Medulla oblongata (tissue), 1 donor: Measurements from ENCODE around the gene MGLL.

Experiments
- DNase-seq: peaks from one replicate; pipeline ENCODE4 v3.0.0-alpha.2; 2015; ENCODE audit errors: extremely low spot score

Gene MGLL

DNA sequence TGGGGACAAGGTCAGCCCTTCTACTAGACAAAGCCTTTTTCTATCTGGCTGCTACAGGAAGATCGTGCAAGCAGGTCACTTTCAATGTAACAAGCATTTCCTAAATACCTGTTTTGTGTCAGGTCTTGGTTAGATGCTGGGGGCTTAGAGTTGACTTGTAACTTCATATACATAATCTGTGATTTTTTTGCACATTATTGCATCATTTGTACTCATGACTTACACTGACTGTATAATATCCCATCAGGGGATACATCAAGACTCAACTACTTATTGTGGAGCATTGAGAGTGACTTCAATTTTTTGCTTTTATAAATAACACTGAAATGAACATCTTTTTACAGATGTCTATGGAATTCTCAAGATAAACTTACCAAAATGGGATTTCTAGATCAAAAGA lies 80.6 kb downstream of the MGLL start:
- no peak for DNase-seq

DNA sequence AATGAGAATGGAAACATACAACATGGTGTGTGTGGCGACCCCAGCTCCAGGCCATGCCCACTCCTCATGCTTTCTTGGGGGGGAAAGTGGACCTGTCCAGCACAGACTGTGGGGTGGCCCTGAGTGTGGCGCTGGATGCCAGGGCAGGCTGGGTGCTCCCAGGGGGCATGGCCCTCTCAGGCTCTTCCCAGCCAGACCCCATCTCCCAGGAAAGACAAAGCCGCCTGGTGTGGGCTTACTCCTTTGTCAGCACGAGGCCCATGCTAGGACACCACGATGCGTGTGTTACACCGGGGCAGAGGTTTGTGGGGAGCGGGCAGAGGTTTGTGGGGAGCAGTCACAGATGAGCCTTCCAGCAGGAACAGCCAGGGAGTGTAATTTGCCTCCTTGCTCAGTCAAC lies 81.1 kb downstream of the MGLL start:
- DNase-seq = no peak

DNA sequence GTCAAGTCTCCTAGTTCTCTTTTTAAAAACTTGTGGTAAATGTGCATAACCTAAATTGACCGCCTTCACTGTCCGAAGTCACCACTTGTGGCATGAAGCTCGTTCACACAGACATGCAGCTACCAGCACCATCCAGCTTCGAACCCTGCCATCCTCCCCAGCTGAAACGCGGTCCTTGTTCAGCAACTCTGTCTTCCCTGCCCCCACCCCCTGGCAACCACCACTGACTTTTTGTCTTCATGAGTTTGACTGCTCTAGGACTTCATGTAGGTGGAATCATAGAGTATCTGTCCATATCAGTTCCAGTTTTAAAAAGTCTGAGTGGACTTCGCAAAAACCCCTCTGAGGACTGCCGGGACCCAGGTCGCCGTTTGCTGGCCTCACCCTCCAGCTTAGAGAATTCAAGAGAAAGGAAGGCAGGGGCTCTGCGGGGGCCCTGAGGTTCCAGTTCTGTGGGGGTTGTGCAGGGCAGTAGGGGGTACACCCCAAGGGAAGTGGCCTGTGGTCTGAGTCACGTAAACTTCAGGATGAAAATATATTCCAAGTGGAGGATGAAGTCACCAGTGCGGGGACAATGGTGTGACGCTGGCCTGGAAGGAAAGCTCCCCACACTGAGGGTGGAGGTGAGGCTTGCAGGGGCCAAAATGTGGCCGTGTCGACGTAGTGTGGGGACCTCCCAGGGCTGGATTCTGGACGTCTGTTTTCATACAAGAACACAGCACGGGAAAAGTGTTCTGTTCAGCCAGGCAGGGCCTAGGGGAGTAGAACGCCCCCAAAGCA lies 82.0 kb downstream of the MGLL start:
- DNase-seq = no peak

DNA sequence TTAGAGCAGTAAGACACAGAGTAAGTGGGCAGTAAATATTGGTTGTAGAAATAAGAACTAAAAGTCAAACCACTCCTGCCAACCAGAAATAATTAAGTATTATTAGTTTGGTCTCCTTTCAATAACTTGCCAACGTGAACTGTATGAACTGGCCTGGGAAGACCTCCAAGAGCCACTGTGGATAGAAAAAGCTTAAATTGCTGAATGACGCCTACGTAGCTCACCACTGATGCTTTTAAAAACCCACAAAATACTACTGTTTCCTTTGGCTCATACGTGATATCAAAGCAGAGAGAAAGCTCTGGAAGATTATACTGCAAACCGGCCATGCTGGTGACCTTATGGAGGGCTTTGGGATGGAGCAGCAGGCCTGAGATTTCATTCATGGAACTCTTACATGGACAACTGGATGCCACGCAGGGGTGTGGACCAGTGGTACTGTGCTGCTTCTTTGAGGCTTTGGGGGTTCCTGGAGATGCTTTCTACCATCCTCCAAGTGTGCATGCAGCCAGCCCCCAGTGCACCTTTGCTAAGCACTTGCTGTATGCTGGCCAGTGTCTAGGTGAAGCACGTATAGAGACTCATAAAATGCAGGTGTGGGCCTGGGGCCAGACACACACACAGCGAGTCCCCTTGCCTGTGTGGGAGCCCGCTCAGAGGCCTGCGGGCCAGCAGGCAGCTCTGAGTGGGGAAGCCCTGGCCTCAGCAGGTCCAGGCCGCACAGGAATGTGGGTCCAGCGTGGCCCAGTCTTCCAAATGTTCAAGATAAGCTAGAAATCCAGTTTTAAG lies 82.8 kb downstream of the MGLL start:
- no peak for DNase-seq

DNA sequence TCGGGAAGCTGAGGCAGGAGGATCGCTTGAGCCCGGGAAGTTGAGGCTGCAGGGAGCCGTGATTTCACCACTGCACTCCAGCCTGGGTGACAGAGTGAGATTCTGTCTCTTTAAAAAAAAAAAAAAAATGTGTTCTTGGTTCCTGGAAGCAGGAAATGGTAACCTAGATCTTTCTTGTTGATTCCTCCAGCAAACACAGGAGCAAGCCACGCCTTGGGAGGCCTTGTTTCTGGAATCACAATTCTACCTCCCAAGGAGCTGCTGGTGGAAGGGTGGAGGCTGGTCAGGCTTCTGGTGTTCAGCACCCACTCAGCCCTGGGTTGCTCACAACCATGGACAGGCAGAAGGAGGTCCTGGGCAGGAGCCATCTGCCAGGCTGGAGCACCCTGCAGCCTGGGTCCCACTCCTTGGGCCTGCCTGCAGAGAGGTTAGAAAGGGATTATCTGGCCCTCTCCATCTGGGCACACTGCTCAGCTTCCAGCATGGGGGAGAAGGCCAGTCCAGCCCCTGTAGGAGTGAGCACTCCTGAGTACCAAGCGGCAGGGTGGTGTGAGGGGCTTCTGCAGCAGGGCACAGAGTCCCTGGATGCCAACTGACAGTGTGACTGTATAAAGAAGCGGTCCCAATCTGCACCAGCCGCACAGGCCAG lies 84.0 kb downstream of the MGLL start:
- no peak for DNase-seq

DNA sequence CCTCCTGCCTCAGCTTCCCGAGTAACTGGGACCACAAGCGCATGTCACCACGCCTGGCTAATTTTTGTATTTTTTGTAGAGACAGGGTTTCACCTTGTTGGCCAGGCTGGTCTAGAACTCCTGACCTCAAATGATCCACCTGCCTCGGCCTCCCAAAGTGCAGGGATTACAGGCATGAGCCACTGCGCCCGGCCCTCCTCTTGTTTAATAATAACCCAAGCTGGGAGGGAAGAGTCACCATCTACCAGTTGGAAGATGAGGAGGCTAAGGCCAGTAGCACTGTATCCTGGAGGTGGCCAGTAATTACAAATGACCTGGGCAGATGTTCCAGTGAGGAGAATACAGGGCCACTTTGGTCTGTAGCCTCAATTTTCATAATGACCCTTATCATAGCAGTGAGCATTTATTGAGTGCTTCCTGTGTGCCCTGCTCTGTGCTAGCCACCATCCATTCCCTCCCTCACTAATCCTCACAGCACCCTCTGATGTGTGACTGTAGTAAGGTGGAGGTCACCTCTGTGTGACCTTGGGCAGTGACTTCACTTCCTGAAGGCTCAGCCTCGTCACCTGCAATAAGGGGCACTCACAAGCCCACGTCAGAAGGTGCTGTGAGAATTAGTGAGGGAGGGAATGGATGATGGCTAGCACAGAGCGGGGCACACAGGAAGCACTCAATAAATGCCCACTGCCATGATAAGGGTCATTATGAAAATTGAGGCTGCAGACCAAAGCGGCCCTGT lies 85.3 kb downstream of the MGLL start:
- no peak for DNase-seq

DNA sequence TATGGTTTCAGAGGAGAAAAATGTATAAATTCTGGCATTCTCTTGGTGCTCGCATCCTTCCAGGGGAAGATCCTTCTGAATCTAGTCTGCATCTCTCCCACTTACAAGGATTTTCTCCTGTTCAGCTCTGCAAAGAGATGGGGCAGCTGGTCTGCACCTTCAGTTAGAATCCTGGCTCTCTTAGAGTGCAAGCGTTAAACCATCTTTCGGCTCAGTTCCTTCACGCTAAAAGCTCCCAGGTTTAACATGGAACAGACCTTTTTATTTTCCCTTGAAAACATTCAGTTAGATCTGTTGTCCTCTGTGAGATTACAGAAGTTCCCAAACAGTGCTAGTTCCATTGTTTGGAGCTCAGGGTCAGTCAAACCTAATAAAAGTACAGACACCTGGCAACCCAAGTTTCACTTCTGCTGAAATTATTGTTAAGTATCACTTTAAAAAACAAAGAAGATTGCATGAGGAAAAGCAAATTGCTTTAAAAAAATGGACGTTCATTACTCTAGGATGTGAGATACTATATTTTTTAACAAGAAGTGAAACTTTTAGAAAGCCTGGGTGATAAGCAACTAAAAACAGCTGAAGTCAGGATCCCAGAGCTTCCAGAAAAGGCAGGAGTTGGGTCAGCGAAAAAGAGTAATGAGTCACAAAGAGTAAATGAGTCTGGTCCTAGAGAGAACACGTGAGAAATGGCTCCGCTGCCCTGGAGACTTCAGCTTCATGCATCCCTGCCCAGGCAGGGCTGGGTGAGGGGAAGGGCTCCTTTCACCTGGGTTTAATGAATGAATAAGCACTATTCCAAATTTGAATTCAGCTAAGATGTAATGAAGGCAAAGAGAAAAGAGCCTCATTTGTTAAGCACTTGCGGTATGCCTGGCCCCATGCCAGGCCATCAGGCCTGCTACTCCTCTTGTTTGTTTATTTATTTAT lies 86.3 kb downstream of the MGLL start:
- DNase-seq = peak; percentile 82

DNA sequence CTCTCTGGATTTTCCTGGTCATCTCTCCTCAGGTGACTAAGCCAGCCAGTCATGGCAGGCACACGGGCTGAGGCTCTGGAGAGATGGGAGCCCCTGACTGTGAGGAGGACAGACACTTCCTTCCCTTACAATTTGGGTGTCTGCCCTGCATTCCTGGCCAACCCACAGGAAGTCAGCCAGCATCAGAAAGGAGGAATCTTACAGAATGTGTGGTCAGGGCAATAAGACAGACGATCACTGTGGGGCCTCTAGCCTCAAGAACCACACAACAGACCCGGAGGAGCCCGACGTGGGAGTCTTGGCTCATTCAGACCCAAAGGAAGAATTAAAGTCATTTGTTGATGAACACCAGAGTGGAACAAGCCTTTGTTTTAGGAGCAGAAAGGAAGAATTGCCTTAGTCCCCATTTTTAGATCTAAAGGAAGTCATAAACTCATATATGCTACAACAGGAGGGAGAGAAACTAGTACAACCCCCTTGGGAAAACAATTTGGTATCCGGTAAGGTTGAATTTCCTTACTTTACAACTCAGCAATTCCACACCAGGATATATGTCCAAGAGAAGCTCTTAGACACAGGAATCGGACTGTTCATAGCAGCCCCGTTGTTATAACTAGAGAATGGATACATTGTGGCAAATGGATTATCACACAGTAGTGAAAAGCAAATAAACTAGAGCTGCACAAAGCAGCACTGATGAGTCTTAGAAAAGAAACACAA lies 87.4 kb downstream of the MGLL start:
- DNase-seq = peak; percentile 81

DNA sequence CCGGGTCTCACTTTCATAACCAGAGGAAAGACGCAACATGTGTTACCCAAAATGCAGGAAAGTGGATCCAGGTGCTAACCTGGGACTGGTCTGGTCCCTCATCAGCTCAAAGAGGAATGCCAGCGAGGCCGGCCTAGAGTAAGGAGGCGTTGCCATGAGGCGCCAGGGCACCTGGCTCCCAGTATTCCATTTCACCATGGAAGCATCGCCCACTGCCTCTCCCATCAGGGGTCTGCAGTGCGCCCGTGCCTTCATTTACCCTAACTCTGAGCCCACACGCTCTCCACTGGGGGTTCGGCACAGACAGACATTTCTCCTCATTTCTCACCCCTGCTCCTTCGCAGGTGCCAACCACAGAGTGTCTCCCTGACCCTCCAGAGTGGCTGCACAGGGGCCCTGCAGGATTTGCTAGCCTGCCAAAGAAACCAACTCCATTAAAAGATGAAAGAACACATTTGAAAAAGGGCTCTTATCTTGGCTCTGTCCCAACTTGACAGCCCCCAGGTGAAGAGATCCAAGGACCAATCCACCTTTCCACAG lies 88.1 kb downstream of the MGLL start:
- no peak for DNase-seq

DNA sequence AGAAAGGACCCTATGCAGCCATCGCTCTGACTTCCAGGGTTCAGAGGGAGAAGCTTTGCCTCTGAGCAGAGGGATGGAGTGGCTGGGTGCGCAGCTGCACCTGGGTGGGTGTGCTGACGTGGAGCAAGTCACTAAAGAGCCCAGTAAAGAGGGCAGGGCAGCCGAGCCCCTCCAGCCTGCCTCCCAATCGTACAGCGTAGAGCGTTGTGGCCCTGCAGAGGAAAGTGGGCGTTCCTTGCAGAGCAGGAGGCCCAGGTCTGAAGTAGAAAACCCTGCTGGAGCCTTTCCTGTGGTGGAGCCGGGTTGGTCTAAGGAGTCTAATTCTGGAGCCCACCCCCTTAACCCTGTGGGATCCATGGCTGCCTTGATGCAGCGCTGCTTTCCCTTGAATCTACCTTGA lies 88.5 kb downstream of the MGLL start:
- no peak for DNase-seq

DNA sequence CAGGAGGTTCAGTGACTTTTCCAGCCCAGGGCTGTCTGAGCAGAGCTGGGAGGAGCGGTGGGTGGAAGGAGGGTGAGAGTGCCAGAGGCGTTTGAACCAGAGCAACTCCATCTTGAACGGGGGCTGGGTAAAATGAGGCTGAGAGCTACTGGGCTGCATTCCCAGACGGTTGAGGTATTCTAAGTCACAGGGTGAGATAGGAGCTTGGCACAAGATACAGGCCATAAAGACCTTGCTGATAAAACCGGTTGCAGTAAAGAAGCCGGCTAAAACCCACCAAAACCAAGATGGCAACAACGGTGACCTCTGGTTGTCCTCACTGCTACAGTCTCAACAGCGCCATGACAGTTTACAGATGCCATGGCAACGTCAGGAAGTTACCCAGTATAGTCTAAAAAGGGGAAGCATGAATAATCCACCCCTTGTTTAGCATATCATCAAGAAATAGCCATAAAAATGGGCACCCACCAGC lies 89.4 kb downstream of the MGLL start:
- DNase-seq = no peak

DNA sequence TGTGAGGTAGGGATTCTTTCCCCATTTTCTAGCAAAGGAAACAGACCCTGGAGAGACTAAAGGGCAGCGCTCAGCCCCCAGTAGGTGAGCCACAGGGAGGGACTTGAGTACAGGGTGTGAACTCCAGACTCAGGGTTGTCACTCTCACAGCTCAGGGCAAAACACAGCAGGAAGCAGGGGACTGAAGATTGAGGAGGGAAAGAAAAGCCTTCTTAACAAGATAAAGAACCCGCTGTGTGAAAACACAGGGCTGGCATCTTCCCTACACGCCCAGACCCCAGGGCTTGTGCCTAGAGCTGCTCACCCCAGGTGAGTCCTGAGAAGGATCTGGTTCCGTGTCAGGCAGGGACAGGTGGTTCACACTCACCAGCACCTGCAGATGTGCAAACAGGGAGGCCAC lies 90.0 kb downstream of the MGLL start:
- no peak for DNase-seq

DNA sequence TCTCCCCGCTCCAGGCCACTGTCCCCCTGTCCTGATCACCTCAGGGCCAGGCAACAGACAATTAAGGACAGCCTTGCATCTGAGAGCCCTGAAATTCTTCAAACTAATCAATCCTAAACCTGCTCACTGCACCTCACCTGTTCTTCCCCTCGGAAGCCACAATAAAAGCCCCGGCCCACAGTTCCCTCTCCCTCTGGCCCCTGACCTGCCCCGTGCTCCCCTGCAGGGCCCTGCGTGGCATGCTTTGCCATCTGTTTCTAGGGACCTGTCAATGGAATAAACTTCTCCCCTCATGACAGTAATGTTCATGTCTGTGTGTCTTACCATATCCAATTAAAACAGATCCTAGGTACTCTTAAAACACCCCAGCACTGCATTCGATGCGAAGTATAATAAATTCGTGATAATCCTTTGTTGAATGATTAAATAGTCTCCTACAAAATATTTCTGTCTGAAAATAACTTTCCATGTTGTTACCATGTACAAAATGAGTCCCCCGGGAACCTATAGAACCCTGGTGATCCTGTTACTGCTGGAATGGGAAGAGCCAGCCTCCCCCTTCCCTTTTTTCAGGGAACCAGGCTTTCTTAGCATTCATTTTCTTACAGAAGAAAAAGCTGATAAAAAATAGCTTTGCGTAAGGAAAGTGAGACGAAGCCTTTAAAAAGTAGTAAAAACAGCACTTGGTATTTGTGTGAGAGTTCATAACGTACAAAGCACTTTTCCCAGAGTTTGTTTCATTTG lies 90.6 kb downstream of the MGLL start:
- no peak for DNase-seq

DNA sequence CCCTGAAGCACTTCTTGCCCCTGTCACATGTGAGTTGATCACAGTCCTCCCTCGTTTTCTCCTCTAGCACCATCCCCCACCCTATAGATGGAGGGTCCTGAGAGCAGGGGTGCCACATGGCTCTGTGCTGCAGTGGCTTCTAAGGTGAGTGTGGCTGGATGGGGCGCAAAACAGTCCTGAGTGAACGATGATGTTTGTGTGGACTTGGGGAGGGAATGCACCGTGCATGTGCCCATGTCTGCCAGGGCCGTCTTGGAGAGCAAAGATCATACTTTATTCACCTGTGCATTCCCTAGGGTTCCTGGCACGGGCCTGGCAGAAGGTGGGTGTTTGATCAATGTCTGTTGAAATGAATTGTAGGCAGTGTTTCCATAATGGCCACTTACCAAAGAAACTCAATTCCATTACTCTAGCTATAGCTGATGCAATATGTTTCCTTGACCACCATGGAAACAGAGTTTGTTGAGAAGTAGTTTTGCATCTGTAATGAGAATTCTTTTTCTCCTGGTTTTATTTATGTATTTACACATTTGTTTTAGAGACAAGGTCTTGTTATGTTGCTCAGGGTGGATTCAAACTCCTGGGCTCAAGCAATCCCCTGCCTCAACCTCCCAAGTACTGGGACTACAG lies 91.5 kb downstream of the MGLL start:
- no peak for DNase-seq

DNA sequence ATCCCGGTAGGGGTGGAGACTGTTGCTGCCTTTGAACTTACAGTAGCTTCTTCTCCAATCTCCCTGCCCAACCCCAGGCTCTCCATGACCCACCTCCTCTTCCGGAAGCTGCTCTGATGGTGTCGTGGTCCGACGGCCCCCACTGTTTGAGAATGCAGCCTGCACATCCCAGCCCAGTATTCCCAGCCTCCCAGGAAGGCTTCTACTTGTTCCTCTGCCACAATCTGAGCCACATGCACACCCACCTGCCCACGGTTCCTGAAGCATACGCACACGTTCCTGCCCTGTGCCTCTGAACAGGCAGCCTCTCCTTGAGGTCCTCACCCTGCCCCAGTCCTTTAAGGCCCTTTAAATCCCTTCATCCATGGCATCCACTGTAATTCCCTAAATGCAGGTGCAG lies 92.1 kb downstream of the MGLL start:
- DNase-seq = no peak

DNA sequence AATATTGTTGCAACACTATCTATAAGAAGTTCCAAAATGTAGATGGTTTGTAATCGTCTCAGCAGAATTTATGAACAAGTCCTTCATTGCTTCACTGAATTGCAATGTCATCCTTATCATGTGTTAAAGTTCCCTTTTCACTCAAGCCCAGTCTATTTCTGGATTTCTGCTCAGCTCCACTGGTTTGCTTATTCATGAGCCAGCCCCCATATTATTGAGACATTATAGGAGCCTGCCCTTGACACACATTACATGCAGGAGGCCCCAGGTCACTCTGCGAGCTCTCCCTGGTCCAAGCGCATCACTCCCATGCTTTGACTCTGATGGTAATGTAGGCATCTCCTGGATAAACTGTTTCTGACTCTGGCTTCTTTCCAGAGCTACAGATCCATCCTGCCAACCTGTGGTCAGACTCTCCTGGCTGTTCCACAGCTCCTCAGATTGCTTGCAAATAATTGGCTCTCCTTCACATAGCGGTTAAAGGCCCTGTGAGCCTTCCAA lies 92.7 kb downstream of the MGLL start:
- peak; percentile 75 for DNase-seq

DNA sequence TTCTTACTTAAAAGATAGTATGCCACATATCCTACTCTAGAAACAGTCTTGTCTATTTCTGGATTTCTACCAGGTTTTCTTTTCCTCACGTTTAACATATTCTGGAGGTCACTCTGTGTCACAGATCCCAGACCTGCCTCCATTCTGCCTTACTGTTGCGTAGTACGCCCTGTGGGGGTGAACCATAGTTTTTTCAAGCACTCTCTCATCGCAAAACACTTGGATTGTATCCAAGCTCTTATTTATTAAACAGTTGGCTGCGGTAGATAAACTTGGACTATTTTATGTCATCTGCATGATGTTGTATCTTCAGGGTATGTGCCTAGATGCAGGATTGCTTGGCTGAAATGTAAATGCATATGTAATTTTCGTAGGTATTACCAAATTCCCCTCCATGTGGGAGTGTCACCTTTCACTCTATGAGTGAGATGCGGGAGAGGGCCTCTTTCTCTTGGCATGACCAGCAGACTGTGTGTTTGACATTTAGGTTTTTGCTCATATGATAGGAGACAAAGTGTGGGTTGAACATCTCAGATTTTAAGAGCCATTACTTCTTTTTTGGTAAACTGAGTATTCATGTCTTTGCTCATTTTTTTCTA lies 93.8 kb downstream of the MGLL start:
- DNase-seq = no peak

DNA sequence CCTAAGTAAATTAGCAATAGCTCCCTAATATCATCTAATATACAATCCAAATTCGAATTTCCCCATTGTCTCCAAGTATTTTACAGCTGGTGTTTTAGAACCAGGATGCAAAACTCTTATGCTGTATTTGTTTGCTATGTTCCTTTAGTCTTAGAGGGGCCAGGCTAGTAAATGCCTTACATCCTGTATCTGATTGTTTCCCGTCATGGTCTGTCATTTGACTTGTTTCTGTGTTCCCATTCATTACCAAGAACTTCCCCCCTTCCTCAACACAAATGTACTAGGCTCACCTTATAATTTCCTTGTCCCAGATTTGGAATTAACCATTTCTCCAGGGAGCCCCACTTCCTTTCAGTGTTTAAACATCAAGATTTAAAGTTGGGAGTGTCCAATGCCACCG lies 95.4 kb downstream of the MGLL start:
- DNase-seq = no peak
